PC-9 (cell line): ENCODE measurements around the gene GPATCH4. TPM values are rescaled to one million over a fixed set of nuclear protein-coding genes. Genes with fewer than 3 reads are reported as not detected.

Experiments used
- BruUV-seq: library from RNA; stranded (reverse); fragments of 400-500 nt; replicated peaks from 2 replicates; lab custom pipeline; 2021; lab: Mats Ljungman, UMichigan
- CTCF ChIA-PET: fragments of 300-600 bp; sonication (Branson Sonifier 250); formaldehyde crosslinking; loops from one replicate; lab custom pipeline; 2022; ENCODE audit warnings: antibody characterized with exemption; lab: Charles Lee
- POLR2A ChIA-PET: fragments of 300-600 bp; sonication (Branson Sonifier 250); formaldehyde crosslinking; loops from one replicate; lab custom pipeline; 2022; ENCODE audit warnings: antibody characterized with exemption; ENCODE audit not compliant: unreplicated experiment; lab: Charles Lee
- DNase-seq, 2 experiments: peaks; one replicate each; pipeline versions ENCODE4 v3.0.0 to v3.0.0-alpha.2; 2015 to 2022; ENCODE audit warnings: mixed read lengths in 1 of 2
- H2AFZ ChIP-seq: fragments of 200-600 bp; sonication (generic); 2 replicates; pipeline ENCODE4 v1.8.1; 2017; ENCODE audit warnings: antibody characterized with exemption
- H3F3A ChIP-seq: fragments of 200-600 bp; sonication (generic); 2 replicates; pipeline ENCODE4 v1.8.1; 2017; ENCODE audit warnings: antibody characterized with exemption, mild to moderate bottlenecking, low read depth; ENCODE audit not compliant: insufficient read depth
- H3K27ac ChIP-seq: fragments of 200-600 bp; sonication (generic); 2 replicates; pipeline ENCODE4 v1.6.1; 2016; ENCODE audit warnings: mixed run types
- H3K27me3 ChIP-seq: fragments of 200-600 bp; sonication (generic); 2 replicates; pipeline ENCODE4 v1.6.1; 2016; ENCODE audit warnings: low read depth, mixed run types; ENCODE audit not compliant: insufficient read depth
- H3K36me3 ChIP-seq: fragments of 200-600 bp; sonication (generic); 2 replicates; pipeline ENCODE4 v1.6.1; 2016; ENCODE audit warnings: low read depth, mixed run types
- H3K4me1 ChIP-seq: fragments of 200-600 bp; sonication (generic); replicated peaks from 2 replicates; pipeline ENCODE4 v1.6.1; 2016; ENCODE audit warnings: mixed run types; ENCODE audit not compliant: insufficient read depth
- H3K4me2 ChIP-seq: fragments of 200-600 bp; sonication (generic); 2 replicates; pipeline ENCODE4 v1.6.1; 2017; ENCODE audit warnings: mixed run types
- H3K4me3 ChIP-seq: fragments of 200-600 bp; sonication (generic); 2 replicates; pipeline ENCODE4 v1.6.1; 2016; ENCODE audit warnings: mixed run types
- H3K79me2 ChIP-seq: fragments of 200-600 bp; sonication (generic); 2 replicates; pipeline ENCODE4 v1.6.1; 2017; ENCODE audit warnings: low read depth, mixed run types
- H3K9me2 ChIP-seq: fragments of 200-600 bp; sonication (generic); 2 replicates; pipeline ENCODE4 v1.8.1; 2017; ENCODE audit warnings: mild to moderate bottlenecking; ENCODE audit not compliant: insufficient read depth
- H3K9me3 ChIP-seq: fragments of 200-600 bp; sonication (generic); 2 replicates; pipeline ENCODE4 v1.8.1; 2016; ENCODE audit warnings: low read depth; ENCODE audit not compliant: insufficient read depth
- H4K20me1 ChIP-seq: fragments of 200-600 bp; sonication (generic); 2 replicates; pipeline ENCODE4 v1.8.1; 2017; ENCODE audit not compliant: insufficient read depth
- EZH2 ChIP-seq: fragments of 200-600 bp; sonication (generic); IDR thresholded peaks from 2 replicates; pipeline ENCODE4 v1.8.0; 2017; ENCODE audit warnings: antibody characterized with exemption, low read depth
- intact Hi-C: fragments of 100-400 bp; cut with micrococcal nuclease; formaldehyde crosslinking; loops from one replicate; pipeline ENCODE4 v1.10.0; 2022; ENCODE audit not compliant: unreplicated experiment
- total RNA-seq: library from RNA; stranded (reverse); gene quantifications from 2 replicates; pipeline ENCODE4 v1.2.3, GENCODE V29; 2021
- TF ChIP-seq, protein P1 (sequence below): fragments of 200-600 bp; sonication (generic); conservative IDR thresholded peaks from 2 replicates; pipeline ENCODE4 v1.6.1; 2017; ENCODE audit warnings: mixed run types, antibody characterized with exemption, mild to moderate bottlenecking, moderate library complexity

The GPATCH4 gene
- total RNA-seq, 1 experiment from 2014 or later = 17.5 TPM

DNA sequence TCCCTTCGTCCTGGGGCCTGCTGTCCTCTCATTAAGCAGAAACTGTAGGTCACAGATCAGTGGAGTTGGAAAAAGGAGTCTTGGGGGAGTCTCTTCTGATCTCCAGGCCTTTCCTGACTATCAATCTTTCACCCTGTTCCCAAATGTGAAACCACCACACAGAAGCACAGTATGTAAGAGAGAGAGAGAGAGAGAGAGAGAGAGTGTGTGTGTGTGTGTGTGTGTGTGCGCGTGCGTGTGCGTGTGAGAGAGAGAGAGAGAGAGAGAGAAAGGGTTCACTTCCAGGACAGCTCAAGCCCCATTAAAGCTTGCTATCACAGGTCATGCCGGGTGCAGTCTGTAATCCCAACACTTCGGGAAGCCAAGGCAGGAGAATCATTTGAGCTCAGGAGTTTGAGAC is 23.2 kb downstream of the GPATCH4 start:
- POLR2A ChIA-PET = interaction anchor here (0.5 kb wide), 1 partner anchor 307 kb away, joined by 4 read pairs; no protein-coding TSS in a partner anchor
- no peaks in the 10 kb centered on the region for H3K36me3 ChIP-seq
- H3K4me1 ChIP-seq = no peaks in the 10 kb centered on the region
- H3K4me3 ChIP-seq = no peak overlapping the region
- no peaks in the 10 kb centered on the region for H3F3A ChIP-seq
- no peaks in the 10 kb centered on the region for H3K79me2 ChIP-seq
- no peak for DNase-seq
- no peak overlapping the region for H2AFZ ChIP-seq
- H3K27me3 ChIP-seq = no peaks in the 10 kb centered on the region
- no peak overlapping the region for H3K27ac ChIP-seq
- CTCF ChIA-PET = no interaction called here
- intact Hi-C loops = no loop called here
- TF ChIP-seq EZH2 = no peak
- TF ChIP-seq, protein P1, sequence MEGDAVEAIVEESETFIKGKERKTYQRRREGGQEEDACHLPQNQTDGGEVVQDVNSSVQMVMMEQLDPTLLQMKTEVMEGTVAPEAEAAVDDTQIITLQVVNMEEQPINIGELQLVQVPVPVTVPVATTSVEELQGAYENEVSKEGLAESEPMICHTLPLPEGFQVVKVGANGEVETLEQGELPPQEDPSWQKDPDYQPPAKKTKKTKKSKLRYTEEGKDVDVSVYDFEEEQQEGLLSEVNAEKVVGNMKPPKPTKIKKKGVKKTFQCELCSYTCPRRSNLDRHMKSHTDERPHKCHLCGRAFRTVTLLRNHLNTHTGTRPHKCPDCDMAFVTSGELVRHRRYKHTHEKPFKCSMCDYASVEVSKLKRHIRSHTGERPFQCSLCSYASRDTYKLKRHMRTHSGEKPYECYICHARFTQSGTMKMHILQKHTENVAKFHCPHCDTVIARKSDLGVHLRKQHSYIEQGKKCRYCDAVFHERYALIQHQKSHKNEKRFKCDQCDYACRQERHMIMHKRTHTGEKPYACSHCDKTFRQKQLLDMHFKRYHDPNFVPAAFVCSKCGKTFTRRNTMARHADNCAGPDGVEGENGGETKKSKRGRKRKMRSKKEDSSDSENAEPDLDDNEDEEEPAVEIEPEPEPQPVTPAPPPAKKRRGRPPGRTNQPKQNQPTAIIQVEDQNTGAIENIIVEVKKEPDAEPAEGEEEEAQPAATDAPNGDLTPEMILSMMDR = no peak
- H3K9me2 ChIP-seq = no peaks in the 10 kb centered on the region
- BruUV-seq = no TSS peak
- no peaks in the 10 kb centered on the region for H3K9me3 ChIP-seq
- H3K4me2 ChIP-seq = no peak overlapping the region
- H4K20me1 ChIP-seq = no peaks in the 10 kb centered on the region

DNA sequence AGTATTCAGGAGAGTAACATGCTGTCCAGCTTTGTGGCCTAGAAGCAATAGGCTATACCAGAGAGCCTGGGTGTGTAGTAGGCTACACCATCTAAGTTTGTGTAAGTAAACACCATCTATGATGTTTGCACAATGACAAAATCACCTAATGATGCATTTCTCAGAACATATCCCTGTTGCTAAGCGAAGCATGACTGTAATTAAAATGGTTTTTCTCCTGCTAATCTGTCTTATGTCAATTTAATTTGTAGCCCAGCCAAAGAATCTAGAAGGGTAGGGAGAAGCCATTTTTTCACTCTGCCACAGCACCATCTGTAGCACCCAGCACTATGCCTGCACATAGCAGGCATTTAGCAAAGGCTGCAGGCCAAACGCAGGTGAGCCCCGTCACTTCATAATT is 23.7 kb downstream of the GPATCH4 start:
- CTCF ChIA-PET = no interaction called here
- no peak overlapping the region for H2AFZ ChIP-seq
- no peaks in the 10 kb centered on the region; the same call in 1 of the 2 replicates for H3K4me1 ChIP-seq
- TF ChIP-seq EZH2 = no peak
- TF ChIP-seq, protein P1 = no peak
- BruUV-seq = no TSS peak
- H3K36me3 ChIP-seq = no peaks in the 10 kb centered on the region
- DNase-seq = no peak
- no peaks in the 10 kb centered on the region for H3K9me2 ChIP-seq
- no peak overlapping the region for H3K4me3 ChIP-seq
- H4K20me1 ChIP-seq = no peaks in the 10 kb centered on the region
- no peaks in the 10 kb centered on the region for H3K79me2 ChIP-seq
- POLR2A ChIA-PET = interaction anchor here (0.6 kb wide), 1 partner anchor 57 kb away, joined by 3 read pairs; no protein-coding TSS in a partner anchor
- H3K27ac ChIP-seq = no peak overlapping the region
- H3F3A ChIP-seq = no peaks in the 10 kb centered on the region
- intact Hi-C loops = no loop called here
- no peak overlapping the region for H3K4me2 ChIP-seq
- H3K27me3 ChIP-seq = no peaks in the 10 kb centered on the region
- no peaks in the 10 kb centered on the region for H3K9me3 ChIP-seq

DNA sequence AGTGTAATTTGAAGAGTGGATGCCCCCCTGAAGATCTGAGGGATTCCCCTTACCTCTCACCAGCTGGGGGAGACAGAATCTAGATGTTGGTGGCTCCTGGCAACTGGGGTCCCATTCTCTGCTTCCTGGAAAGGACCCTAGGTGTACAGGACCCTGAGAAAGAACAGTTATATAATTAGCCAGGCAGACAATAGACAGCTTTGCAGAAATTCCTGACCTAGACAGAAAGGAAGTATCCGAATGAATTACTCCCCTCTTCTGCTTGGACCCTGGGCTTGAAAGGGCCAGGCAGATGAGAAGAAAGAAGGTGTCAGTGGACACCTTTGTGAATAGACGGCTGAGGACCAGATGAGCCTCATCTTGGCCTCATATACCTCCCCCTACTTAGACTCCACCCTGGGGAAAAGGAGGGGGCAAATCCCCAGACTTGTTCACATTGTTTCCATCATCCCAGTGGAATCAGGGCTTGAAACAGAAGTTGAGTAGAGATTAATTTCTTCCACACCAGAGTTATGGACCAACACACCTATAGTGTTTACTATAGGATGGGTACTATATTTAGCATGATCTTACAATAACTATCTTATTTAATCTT is 27.1 kb downstream of the GPATCH4 start:
- H3K27ac ChIP-seq = no peak overlapping the region
- DNase-seq = no peak
- H4K20me1 ChIP-seq = no peaks in the 10 kb centered on the region
- no peak overlapping the region for H2AFZ ChIP-seq
- peaks cover 12% of the 10 kb centered on the region; the same call in 1 of the 2 replicates for H3F3A ChIP-seq
- ChIA-PET POLR2A (no interaction called here), CTCF (no interaction called here)
- peaks cover 14% of the 10 kb centered on the region for H3K4me1 ChIP-seq
- peaks cover 15% of the 10 kb centered on the region for H3K79me2 ChIP-seq
- no peaks in the 10 kb centered on the region for H3K27me3 ChIP-seq
- TF ChIP-seq, protein P1 = no peak
- TF ChIP-seq EZH2 = no peak
- no peak overlapping the region for H3K4me2 ChIP-seq
- no peak overlapping the region for H3K4me3 ChIP-seq
- no peaks in the 10 kb centered on the region for H3K9me2 ChIP-seq
- H3K9me3 ChIP-seq = no peaks in the 10 kb centered on the region
- 0 out of 2 replicates have a peak, but pooled peaks cover under 1% of the 10 kb centered on the region for H3K36me3 ChIP-seq
- intact Hi-C loops = loop anchor here (5.0 kb wide), 1 partner anchor 72 kb away; the partner anchor contains the start of gene MEF2D
- BruUV-seq = no TSS peak
